ENCODE measurements around the gene HOMEZ.
"Not testable (repeated sequence)": the region's sequence is repeated elsewhere in the genome, so short reads cannot be mapped to it uniquely, and the experiment has no call there.

The HOMEZ gene, protein sequence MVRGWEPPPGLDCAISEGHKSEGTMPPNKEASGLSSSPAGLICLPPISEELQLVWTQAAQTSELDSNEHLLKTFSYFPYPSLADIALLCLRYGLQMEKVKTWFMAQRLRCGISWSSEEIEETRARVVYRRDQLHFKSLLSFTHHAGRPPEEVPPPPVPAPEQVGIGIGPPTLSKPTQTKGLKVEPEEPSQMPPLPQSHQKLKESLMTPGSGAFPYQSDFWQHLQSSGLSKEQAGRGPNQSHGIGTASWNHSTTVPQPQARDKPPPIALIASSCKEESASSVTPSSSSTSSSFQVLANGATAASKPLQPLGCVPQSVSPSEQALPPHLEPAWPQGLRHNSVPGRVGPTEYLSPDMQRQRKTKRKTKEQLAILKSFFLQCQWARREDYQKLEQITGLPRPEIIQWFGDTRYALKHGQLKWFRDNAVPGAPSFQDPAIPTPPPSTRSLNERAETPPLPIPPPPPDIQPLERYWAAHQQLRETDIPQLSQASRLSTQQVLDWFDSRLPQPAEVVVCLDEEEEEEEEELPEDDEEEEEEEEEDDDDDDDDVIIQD

DNA sequence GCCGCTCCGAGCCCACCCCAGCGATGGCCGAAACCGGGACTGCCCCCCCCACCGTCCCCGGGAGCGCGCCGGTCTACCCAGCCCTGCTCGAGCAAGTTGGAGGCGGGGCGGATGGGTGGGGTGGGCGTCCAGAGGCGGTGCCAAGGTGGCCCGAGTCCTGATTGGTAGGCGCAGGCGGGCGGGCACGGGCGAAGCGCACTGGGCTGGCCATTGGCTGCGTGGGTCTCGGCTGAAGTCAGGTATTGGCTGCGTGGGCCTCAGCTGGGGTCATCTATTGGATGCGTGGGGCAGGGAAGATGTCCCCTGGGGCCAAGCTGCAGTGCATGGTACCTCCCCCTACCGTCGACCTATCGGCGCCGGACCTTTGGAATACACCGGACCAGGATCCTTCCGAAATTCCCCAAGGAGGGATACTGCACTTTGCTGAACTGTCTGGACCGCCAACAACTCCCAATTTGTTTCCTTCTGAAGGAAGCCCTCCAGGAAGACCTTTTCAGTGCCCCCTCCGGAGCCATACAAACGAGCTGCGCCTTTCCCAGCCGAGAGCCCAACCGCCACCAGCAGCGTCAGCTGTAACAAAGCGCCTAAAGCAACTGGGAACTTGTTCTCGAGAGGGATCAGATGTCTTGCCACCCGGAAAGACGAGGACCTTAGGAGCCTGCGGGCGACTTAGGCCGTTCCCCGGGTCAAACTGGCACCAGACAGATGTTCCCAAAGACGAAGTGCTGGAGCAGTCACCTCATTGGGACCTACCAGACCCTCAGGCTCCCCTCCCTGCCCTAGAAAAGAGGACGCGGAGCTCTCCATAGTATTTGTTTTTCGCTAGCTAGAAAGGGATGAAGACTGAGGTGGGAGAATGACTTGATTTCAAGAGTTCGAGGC lies at the start of gene HOMEZ:
Gene HOMEZ (minus strand): TSS at position 113 of the 882 bp plus-strand sequence. CDS start 180 bp downstream, outside the sequence.
- in situ Hi-C loops (cut with MboI; ENCODE audit: low sequenced_read_pairs): no loop called here

DNA sequence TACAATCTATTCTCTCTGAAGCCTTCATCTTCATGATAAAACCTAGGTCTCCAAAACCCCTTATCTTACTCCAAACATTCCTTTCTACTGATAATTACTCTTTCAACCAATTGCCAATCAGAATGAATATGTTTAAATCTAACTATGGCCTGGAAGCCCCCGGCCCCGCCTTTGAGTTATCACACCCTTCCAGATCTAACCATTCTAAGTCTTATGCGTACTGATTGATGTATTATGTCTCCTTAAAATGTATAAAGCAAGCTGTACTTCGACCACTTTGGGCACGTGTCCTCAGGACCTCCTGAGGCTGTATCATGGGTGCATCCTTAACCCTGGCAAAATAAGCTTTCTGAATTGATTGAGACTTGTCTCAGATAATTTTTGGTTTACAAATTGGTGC lies 49.7 kb upstream of the HOMEZ start:
- in situ Hi-C loops (cut with MboI; ENCODE audit: low sequenced_read_pairs): no loop called here

DNA sequence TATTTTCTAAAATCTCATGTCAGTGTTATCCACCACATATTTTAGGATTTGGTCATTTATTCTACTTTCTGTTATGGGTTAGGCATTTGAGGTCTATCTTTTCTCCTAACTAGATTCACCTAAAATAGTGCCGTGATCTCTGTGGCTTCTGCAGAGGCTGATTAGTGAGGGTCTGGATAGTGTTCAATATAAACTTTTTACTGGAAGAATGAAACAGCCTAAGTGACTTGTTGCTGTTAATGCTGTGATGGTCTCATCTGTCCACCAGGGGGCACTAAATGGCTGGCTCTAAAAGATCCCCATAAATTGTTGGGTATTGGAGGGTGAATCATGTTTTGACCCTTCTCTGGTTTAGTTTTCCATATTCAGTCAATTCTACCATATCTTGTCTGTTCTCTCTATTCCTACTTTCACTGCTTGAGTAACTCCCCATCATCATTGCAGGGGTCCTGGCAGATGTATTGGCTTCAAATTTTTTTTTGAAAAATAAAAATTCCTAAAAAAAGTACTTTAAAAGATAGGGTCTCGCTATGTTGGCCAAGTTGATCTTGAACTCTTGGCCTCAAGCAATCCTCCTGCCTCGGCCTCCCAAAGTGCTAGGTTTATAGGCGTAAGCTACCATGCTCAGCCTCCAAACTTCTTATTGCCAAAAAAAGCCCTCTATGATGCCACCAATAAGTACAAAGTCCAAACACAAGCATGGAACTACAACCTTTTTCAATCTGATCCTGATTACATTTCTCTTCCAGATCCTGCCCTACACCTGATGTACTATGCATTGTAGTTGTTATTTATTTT lies 42.2 kb upstream of the HOMEZ start:
- in situ Hi-C loops (cut with MboI; ENCODE audit: low sequenced_read_pairs): no loop called here

DNA sequence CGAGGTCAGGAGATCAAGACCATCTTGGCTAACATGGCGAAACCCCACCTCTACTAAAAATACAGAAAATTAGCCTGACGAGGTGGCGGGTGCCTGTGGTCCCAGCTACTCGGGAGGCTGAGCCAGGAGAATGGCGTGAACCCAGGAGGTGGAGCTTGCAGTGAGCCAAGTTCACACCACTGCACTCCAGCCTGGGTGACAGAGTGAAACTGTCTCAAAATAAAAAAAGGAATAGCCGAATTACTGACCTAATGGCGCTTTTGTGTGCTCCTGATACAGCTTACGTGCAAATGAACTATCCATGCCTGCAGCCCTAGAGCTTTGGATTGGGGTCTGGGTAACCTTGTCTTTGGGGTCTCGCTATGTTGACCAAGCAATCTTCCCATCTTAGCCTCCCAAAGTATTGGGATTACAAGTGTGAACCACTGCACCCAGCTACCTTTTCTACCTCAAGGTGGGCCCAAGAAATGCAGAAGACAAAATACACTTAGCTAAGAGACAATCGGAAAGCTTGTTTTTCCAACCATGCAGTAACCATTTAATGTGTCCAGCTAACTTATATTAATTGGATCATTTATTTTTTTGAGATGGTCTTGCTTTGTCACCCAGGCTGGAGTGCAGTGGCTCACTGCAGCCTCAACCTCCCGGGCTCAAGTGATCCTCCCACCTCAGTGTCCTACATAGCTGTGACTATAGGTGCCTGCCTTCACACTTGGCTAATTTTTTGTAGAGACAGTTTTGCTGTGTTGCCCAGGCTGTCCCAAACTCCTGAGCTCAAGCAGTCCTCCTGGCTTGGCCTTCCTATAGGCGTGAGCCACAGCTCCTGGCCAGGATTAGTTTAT lies 40.8 kb upstream of the HOMEZ start:
- in situ Hi-C loops (cut with MboI; ENCODE audit: low sequenced_read_pairs): no loop called here

DNA sequence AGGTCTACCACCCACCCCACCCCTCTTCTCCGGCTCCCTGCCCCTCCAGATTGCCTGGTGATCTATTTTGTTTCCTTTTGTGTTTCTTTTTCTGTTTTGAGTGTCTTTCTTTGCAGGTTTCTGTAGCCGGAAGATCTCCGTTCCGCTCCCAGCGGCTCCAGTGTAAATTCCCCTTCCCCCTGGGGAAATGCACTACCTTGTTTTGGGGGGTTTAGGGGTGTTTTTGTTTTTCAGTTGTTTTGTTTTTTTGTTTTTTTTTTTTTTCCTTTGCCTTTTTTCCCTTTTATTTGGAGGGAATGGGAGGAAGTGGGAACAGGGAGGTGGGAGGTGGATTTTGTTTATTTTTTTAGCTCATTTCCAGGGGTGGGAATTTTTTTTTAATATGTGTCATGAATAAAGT lies 39.8 kb upstream of the HOMEZ start:
- in situ Hi-C loops (cut with MboI; ENCODE audit: low sequenced_read_pairs): not testable (repeated sequence)

DNA sequence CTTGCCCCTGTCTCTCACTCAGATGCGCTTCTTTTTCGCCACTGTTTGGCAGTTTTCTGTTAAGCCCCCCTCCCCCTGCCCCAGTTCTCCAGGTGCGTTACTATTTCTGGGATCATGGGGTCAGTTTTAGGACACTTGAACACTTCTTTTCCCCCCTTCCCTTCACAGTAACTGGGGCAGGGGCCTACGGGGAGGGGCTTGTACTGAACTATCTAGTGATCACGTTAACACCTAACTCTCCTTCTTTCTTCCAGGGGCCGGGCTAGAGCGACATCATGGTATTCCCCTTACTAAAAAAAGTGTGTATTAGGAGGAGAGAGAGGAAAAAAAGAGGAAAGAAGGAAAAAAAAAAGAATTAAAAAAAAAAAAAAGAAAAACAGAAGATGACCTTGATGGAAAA lies 39.1 kb upstream of the HOMEZ start:
- in situ Hi-C loops (cut with MboI; ENCODE audit: low sequenced_read_pairs): no loop called here

DNA sequence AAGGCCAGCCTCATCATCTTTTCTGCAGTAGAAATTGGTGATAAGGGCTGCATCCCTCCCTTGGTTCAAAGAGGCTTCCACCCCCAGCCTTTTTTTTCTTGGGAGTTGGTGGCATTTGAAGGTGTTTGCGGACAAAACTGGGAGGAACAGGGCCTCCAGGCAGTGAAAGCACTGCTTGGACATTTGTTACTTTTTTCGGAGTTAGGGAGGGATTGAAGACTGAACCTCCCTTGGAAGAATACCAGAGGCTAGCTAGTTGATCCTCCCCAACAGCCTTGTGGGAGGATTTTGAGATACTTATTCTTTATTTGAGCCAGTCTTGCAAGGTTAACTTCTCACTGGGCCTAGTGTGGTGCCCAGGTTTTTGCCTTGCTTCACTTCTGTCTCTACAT lies 38.5 kb upstream of the HOMEZ start:
- in situ Hi-C loops (cut with MboI; ENCODE audit: low sequenced_read_pairs): no loop called here

DNA sequence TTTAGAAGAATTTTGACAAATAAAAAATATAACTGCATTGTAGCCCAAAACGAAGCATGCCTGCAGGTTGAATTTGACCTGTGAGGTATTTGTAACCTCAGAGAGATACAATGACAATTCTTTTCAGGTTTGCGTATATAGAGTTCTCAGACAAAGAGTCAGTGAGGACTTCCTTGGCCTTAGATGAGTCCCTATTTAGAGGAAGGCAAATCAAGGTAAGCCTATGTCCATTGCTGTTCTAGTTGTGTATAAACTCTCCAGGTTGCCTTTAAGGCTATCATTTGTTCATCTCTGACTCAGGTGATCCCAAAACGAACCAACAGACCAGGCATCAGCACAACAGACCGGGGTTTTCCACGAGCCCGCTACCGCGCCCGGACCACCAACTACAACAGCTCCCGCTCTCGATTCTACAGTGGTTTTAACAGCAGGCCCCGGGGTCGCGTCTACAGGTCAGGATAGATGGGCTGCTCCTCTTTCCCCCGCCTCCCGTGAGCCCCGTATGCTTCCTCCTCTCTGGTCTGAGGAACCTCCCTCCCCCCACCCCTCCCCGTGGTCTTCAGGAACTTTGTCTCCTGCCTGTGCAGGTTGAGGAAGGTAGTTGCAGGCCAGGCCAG lies 38.0 kb upstream of the HOMEZ start:
- in situ Hi-C loops (cut with MboI; ENCODE audit: low sequenced_read_pairs): no loop called here

DNA sequence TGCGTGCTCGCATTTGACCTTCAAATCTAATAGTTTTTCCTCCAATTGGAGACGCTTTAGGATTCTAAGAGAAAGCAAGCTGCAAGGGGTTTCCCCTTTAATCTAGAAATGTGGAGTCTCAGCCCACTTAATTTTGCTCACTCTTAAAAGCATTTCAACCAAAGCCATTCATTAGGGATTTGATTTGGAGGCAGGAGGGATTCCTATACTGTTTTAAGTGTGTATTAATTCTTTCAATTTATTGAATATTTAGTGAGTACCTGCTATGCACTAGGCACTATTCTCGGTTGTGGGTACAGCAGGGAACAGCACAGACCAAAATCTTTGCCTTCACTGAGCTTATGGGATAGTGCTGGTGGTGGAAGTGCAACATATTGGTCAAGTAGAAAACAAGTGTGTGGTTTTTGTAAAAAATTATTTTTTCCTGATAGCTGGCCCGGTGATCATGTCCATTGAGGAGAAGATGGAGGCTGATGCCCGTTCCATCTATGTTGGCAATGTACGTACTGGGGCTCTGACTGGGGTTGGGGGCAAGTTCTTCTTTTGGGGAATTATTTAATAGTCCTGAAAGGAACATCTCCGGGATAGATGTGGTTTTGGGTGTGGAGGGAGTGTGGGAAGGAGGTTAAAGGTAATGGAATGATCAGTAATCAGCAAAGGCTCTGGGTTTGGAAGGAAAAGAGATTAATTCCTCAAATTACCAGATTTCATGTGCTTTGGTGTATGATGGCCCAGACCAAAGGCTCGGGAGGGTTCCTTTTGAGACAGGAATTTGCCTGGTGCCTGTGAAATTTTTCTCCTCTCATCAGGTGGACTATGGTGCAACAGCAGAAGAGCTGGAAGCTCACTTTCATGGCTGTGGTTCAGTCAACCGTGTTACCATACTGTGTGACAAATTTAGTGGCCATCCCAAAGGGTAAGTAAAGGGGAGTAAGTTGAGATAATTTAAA lies 36.9 kb upstream of the HOMEZ start:
- in situ Hi-C loops (cut with MboI; ENCODE audit: low sequenced_read_pairs): no loop called here

DNA sequence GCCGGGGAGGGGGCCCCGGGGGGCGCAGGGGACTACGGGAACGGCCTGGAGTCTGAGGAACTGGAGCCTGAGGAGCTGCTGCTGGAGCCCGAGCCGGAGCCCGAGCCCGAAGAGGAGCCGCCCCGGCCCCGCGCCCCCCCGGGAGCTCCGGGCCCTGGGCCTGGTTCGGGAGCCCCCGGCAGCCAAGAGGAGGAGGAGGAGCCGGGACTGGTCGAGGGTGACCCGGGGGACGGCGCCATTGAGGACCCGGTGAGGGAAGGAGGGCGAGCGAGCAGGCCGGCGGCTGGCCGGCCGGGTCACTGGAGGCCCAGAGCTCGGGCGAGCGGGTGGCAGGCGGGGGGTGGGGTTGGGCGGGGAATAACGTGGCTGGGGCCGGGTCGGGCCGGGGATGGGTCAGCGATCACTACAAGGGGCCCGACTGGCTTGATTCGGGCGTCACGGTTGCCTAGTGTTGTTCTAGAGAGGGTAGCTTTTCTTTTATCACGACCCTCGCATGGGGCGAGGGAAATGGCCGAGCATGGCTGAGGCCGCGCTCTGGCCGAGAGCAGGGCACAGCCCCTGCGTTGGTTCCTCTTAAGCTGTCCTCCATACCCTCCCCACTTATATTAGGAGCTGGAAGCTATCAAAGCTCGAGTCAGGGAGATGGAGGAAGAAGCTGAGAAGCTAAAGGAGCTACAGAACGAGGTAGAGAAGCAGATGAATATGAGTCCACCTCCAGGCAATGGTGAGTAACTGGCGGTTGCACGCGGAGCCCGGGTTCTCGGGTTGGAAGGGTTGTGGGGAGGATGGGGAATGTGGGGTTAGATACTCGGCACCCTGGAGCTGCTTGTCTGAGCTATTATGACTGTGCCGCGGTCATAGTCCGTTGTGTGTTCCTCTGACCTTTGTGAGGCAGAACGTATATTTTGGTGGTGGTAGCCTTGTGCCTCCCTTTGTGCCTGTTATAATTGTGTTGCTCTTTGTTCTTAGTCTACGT lies 35.9 kb upstream of the HOMEZ start:
- in situ Hi-C loops (cut with MboI; ENCODE audit: low sequenced_read_pairs): no loop called here

DNA sequence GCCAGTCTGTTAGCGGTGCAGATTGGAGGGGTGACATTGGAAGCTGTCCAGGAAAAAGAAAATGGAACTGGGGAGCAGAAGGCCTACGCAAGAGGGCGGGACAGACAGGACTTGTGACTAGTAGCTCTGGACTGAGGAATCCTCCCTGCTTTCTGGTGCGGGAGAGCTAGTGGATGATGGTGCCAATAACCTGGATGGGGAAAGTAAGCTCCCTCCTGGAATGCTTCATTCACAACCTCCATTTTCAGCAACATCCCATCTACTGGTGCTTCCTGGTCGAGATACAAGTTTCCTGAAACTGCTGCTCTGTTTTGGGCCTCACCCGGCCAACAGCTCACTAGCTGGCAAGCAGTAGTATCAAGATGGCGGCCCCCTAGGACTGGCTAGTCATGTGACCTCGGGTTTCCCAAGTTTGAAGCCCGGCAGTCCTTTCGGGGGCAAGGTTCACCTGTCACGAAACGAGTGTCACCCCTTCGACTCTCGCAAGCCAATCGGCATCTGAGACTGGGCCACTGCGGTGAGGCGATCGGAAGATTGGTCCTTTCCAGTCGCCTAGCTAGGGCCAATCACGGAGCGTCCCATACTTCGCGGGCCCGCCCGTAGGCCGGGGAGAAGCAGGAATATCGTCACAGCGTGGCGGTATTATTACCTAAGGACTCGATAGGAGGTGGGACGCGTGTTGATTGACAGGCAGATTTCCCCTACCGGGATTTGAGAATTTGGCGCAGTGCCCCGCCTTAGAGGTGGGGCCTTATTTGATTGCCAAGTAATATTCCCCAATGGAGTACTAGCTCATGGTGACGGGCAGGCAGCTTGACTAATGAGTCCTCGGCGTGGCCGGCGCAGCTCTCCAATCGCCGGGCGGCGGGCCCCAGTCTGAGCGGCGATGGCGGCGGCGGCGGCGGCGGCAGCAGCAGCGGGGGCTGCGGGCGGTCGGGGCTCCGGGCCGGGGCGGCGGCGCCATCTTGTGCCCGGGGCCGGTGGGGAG lies 34.9 kb upstream of the HOMEZ start, which contains the start of gene PABPN1:
Gene PABPN1 (plus strand): TSS at position 874 of the 988 bp plus-strand sequence. CDS start 13 bp downstream, at position 887.
- in situ Hi-C loops (cut with MboI; ENCODE audit: low sequenced_read_pairs): no loop called here

DNA sequence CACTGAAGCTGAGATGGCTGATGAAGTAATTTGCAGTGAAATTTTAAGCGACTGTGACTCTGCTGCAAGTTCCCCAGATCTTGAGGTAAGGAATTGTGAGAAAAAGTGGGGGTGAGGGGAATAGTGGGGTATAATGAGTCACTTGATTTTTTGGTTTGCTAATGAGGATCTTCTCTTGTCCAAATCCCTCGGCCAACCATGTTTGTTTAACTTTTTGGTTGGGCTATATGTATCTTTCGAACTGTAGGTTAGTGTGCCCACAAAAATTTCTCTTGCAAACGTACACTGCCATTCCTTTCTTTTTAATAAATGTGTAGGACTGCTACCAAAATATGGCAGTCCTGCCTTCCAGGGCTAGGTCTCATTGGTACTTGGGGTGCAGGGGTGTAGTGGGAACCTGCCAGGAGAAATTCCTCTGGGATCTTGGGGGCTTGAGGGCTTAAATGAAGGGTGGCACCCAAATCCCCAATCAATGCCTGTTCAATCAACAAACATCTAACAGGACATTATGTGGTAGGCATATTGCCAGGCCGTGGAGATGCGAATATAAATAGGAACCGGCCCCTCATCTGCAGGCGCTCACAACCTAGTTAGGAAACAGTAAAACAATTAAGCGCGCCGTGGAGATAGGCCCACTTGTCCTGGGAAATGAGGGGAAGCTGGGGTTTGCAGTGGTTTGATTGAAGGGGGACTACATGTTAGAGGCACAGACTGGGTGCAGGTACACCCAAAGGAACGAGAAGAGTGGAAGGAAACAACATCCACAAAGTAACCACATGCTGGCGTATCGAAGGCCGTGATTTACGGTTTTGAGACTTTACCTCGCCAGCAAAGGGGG lies 34.0 kb upstream of the HOMEZ start:
- in situ Hi-C loops (cut with MboI; ENCODE audit: low sequenced_read_pairs): no loop called here

DNA sequence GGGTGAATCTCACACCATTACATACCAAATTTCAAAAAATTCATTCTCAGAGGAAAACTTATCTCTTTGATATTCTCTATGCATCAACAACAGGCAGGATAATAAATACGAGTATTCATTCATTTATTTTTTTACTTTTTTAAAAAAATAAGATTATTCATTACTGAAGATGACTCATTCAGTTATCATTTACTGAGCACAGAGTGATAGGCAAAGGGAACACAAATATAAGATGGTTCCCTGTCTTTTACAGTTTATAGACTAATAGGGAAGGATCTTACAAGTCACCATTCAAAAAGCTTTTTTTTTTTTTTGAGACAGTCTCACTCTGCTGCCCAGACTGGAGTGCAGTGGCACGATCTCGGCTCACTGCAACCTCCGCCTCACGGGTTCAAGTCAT lies 30.4 kb upstream of the HOMEZ start:
- in situ Hi-C loops (cut with MboI; ENCODE audit: low sequenced_read_pairs): no loop called here

DNA sequence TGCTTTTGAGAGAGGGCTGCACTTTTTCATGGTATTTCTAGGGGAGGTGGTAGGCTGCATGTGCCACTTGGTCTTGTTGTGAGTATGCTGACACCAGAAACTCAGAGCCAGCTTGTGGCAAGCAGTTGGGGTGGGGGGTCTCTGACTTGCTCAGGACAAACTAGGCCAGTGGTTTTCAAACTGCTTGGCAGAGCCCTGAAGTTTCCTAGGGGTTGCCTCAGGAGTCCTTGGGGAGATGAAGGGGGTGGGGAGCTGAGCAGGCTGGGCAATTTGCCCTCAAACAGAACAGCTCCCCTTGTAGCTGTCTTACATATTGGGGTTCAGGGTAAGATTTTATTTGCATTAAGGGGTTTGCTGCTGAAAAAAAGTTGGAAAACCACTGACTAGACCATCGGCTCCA lies 24.6 kb upstream of the HOMEZ start:
- in situ Hi-C loops (cut with MboI; ENCODE audit: low sequenced_read_pairs): no loop called here

Measured in HL-60/S4 (cell line).